ENCODE results near the gene IQCC.

Gene IQCC

DNA sequence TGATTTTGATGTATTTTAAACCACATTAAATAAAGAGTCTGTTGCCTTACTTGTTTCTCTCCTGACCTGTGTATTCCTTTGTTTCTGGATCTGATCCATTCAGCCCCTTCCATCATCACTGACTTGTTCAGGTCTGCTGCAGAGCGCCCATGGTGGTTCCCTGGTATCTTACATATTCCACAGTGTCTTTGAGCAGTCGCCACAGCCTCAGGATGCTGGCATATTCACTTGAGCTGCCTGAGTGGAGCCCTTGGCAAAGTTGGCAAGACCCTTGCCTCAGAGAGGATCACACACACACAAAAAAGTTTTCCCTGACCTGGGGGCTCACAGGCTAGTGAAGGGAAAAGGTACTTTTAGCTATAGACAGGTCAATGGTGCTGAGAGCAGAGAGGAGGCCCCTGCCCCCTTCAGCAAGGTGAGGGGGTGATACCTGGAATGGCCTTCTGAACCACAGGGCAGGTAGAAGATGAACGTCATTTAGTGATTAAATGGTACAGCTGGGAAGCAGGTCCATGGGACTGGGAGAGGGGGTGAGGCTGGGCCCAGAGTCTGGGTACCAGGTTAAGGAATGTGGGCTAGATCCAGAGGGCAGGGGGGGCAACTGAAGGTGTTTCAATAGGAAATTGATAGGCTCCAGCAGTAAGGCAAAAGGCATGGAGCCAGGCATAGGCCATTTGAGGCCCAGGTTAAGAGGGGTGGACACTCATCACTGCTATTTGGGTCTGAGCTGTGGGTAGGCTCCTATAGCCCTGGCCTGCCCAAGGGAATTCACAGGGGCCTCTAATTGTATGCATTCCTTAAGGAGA is 7.0 kb upstream of the IQCC start:
- no peak for TF ChIP-seq TAF1 (IDR thresholded peaks at IDR 0.05; ENCODE audit: borderline replicate concordance, insufficient read depth, low read length)
- TF ChIP-seq REST (IDR thresholded peaks at IDR 0.05; ENCODE audit: insufficient read depth in 1 of 2, low read depth in 2 of 2, low read length in 2 of 2) = no peak
- no peak for TF ChIP-seq SIN3A (IDR thresholded peaks at IDR 0.05; ENCODE audit: borderline replicate concordance, insufficient read depth, low read length)
- TF ChIP-seq FOXP2 (optimal IDR thresholded peaks at IDR 0.05; ENCODE audit: borderline replicate concordance, extremely low read depth, extremely low read length, insufficient read depth) = no peak
- no peak; the same call in none of the 2 replicates for TF ChIP-seq POLR2AphosphoS5 (IDR thresholded peaks at IDR 0.05; ENCODE audit: low read depth, low read length)

GRCh38 chr1:32199043-32199716 is 6.3 kb upstream of the IQCC start:
- no peak; the same call in 1 of the 2 replicates for TF ChIP-seq POLR2AphosphoS5 (IDR thresholded peaks at IDR 0.05; ENCODE audit: low read depth, low read length)
- no peak for TF ChIP-seq TAF1 (IDR thresholded peaks at IDR 0.05; ENCODE audit: borderline replicate concordance, insufficient read depth, low read length)
- no peak for TF ChIP-seq FOXP2 (optimal IDR thresholded peaks at IDR 0.05; ENCODE audit: borderline replicate concordance, extremely low read depth, extremely low read length, insufficient read depth)
- TF ChIP-seq SIN3A (IDR thresholded peaks at IDR 0.05; ENCODE audit: borderline replicate concordance, insufficient read depth, low read length) = no peak
- no peak for TF ChIP-seq REST (IDR thresholded peaks at IDR 0.05; ENCODE audit: insufficient read depth in 1 of 2, low read depth in 2 of 2, low read length in 2 of 2)

GRCh38 chr1:32199717-32200072 is 5.8 kb upstream of the IQCC start:
- TF ChIP-seq FOXP2 (optimal IDR thresholded peaks at IDR 0.05; ENCODE audit: borderline replicate concordance, extremely low read depth, extremely low read length, insufficient read depth) (no peak), SIN3A (IDR thresholded peaks at IDR 0.05; ENCODE audit: borderline replicate concordance, insufficient read depth, low read length) (no peak), POLR2AphosphoS5 (IDR thresholded peaks at IDR 0.05; ENCODE audit: low read depth, low read length) (no peak), TAF1 (IDR thresholded peaks at IDR 0.05; ENCODE audit: borderline replicate concordance, insufficient read depth, low read length) (no peak), REST (IDR thresholded peaks at IDR 0.05; ENCODE audit: insufficient read depth in 1 of 2, low read depth in 2 of 2, low read length in 2 of 2) (no peak)

DNA sequence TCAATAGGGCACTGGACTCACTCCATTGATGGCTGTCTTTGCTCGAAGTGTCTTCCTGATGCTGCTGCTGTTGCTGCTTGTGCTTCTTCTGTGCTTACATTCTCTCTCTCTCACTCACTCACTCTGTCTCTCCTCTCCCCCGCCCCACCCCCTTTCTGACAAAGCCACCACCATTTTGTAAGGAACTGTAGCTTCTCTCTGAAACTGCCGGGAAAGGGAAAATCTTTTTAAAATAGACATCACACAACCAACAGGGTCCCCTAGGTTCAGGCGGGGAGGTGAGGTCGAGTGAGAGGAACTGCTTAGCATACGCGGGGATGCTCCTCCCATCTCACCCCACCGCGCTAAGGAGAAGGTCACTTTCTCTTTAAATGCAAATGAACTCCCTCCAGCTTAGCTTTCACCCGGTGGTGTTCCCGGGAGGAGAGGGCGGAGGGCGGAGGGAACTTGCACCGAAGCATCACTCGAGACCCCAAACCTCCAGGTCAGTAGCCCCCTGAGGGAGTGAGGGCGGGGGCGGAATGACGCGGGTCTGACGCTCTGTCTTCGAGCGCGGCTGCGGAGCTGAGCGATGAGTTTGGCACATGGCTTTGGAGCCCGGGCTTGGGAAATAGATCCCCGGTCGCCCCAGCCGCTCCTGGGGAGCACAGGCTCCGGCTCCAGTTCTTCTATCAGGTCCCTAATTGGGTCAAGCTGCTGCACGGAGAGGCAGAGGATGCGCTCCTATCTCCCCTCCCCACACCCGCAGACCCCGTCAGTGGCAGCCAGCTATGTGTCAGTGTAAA is 5.1 kb upstream of the IQCC start, which contains the start of gene CCDC28B:
TSS of gene CCDC28B (plus strand) at position 370 of the 785 bp plus-strand sequence. CDS start 1,341 bp downstream, outside the sequence.
- no peak for TF ChIP-seq POLR2AphosphoS5 (IDR thresholded peaks at IDR 0.05; ENCODE audit: low read depth, low read length)
- TF ChIP-seq SIN3A (IDR thresholded peaks at IDR 0.05; ENCODE audit: borderline replicate concordance, insufficient read depth, low read length) = no peak
- TF ChIP-seq REST (IDR thresholded peaks at IDR 0.05; ENCODE audit: insufficient read depth in 1 of 2, low read depth in 2 of 2, low read length in 2 of 2) = no peak
- no peak for TF ChIP-seq TAF1 (IDR thresholded peaks at IDR 0.05; ENCODE audit: borderline replicate concordance, insufficient read depth, low read length)
- TF ChIP-seq FOXP2 (optimal IDR thresholded peaks at IDR 0.05; ENCODE audit: borderline replicate concordance, extremely low read depth, extremely low read length, insufficient read depth) = no peak

Measured in PFSK-1 (cell line).